K562 (cell line): ENCODE measurements around the gene EGFR. TPM values are rescaled to one million over a fixed set of nuclear protein-coding genes. Genes with fewer than 3 reads are reported as not detected.

Experiments
- ATAC-seq: fragments of 200-7000 bp; cut with Tn5 transposase; 3 replicates; pipeline ENCODE4 v1.9.1; 2020; ENCODE audit warnings: moderate library complexity
- BruUV-seq: library from RNA; stranded (reverse); fragments of 400-500 nt; replicated peaks from 2 replicates; lab custom pipeline; 2021; lab: Mats Ljungman, UMichigan
- CTCF ChIA-PET: fragments of 300-600 bp; formaldehyde crosslinking; extraction: SDS; loops from one replicate; lab custom pipeline; 2021; ENCODE audit warnings: low intra/inter-chr PET ratio; lab: Yijun Ruan, JAX
- POLR2A ChIA-PET: fragments of 300-600, 350-650 bp; sonication (Branson Sonifier 250); formaldehyde crosslinking; extraction: SDS; loops from one replicate; lab custom pipeline; 2021; ENCODE audit warnings: antibody characterized with exemption, inconsistent platforms; lab: Yijun Ruan, JAX
- DNase-seq, 4 experiments: peaks; one replicate each; pipeline versions ENCODE4 v3.0.0 to v3.0.0-alpha.2; 2011 to 2018; ENCODE audit warnings: low spot score in 3 of 4, mixed read lengths in 3 of 4; ENCODE audit errors: extremely low read depth in 1 of 4
- FAIRE-seq: peaks from 2 replicates; lab custom pipeline; 2011; peaks lifted over from hg19 to GRCh38; lab: Jason Lieb, UNC
- H2AFZ ChIP-seq: 2 replicates; pipeline ENCODE4 v1.6.0; 2011; ENCODE audit warnings: low read depth, low read length, control low read depth, inconsistent platforms
- H3K27ac ChIP-seq: fragments of 200-600 bp; 3 replicates; pipeline ENCODE4 v1.8.0; 2011; ENCODE audit warnings: low read depth, mild to moderate bottlenecking, control low read depth, inconsistent platforms, low read length, moderate library complexity, mixed read lengths; ENCODE audit errors: extremely low read depth
- H3K27me3 ChIP-seq, 2 experiments: fragments of 300-600 bp in 1 of 2; 2 replicates in 1 of 2; 3 replicates in 1 of 2; pipeline versions ENCODE4 v1.6.0 to v1.8.0; 2011; ENCODE audit warnings: inconsistent platforms in 2 of 2, low read length in 2 of 2, mild to moderate bottlenecking in 1 of 2, mixed read lengths in 1 of 2, moderate library complexity in 1 of 2; ENCODE audit not compliant: control insufficient read depth in 2 of 2, insufficient read depth in 2 of 2
- H3K36me3 ChIP-seq: fragments of 300-600 bp; 3 replicates; pipeline ENCODE4 v1.8.0; 2011; ENCODE audit warnings: mild to moderate bottlenecking, low read length, inconsistent platforms; ENCODE audit not compliant: control insufficient read depth, insufficient read depth
- H3K4me1 ChIP-seq, 2 experiments: fragments of 200-600 bp in 1 of 2; replicated peaks in 1 of 2; 2 replicates in 1 of 2; 3 replicates in 1 of 2; pipeline versions ENCODE4 v1.5.1 to v1.8.0; 2011; ENCODE audit warnings: inconsistent platforms in 2 of 2, low read length in 2 of 2, mild to moderate bottlenecking in 1 of 2, mixed read lengths in 1 of 2, moderate library complexity in 1 of 2; ENCODE audit not compliant: control insufficient read depth in 2 of 2, insufficient read depth in 2 of 2
- H3K4me2 ChIP-seq: 2 replicates; pipeline ENCODE4 v1.6.1; 2011; ENCODE audit warnings: low read length, control low read depth, inconsistent platforms, mixed read lengths; ENCODE audit not compliant: insufficient read depth
- H3K4me3 ChIP-seq: fragments of 200-600 bp; sonication (generic), shearing (Covaris generic); 2 replicates; pipeline ENCODE4 v1.5.1; 2016; ENCODE audit warnings: control low read depth, inconsistent platforms
- H3K79me2 ChIP-seq: fragments of 200-600 bp; 3 replicates; pipeline ENCODE4 v1.8.0; 2011; ENCODE audit warnings: low read length, inconsistent platforms; ENCODE audit not compliant: control insufficient read depth, insufficient read depth
- H3K9ac ChIP-seq, 2 experiments: 2 replicates each; pipeline versions ENCODE4 v1.6.0 to v1.6.1; 2011; ENCODE audit warnings: low read depth in 2 of 2, low read length in 2 of 2, control low read depth in 1 of 2, inconsistent platforms in 1 of 2, mild to moderate bottlenecking in 1 of 2, mixed read lengths in 1 of 2; ENCODE audit not compliant: insufficient read depth in 1 of 2
- H3K9me1 ChIP-seq: one replicate; pipeline ENCODE4 v1.6.0; 2011; ENCODE audit warnings: inconsistent platforms, mild to moderate bottlenecking, low read length, moderate library complexity; ENCODE audit not compliant: control insufficient read depth, insufficient read depth
- H3K9me3 ChIP-seq: replicated peaks from 2 replicates; pipeline ENCODE4 v1.5.1; 2011; ENCODE audit warnings: low read depth, low read length, inconsistent platforms; ENCODE audit not compliant: control insufficient read depth, insufficient read depth
- H4K20me1 ChIP-seq: replicated peaks from 2 replicates; pipeline ENCODE4 v1.6.1; 2011; ENCODE audit warnings: low read length, inconsistent platforms, mixed read lengths; ENCODE audit not compliant: control insufficient read depth, insufficient read depth
- ARID4B ChIP-seq: sonication (generic); formaldehyde crosslinking; IDR thresholded peaks from 2 replicates; pipeline ENCODE4 v1.8.0; 2022; ENCODE audit warnings: mild to moderate bottlenecking, missing genetic modification reagents
- E2F4 ChIP-seq: sonication (generic); formaldehyde crosslinking; IDR thresholded peaks from 2 replicates; pipeline ENCODE4 v1.8.0; 2022; ENCODE audit warnings: mild to moderate bottlenecking, low read depth, missing genetic modification reagents
- EGR1 ChIP-seq: fragments of 450-650 bp; conservative IDR thresholded peaks from 2 replicates; pipeline ENCODE4 v1.6.1; 2017; ENCODE audit warnings: mild to moderate bottlenecking
- KAT2B ChIP-seq: IDR thresholded peaks from one replicate; pipeline ENCODE4 v1.6.1; 2012; ENCODE audit warnings: low read depth, mild to moderate bottlenecking, control low read depth, inconsistent platforms, low read length, moderate library complexity
- MAX ChIP-seq: sonication (generic); formaldehyde crosslinking; IDR thresholded peaks from 2 replicates; pipeline ENCODE4 v1.9.0; 2022; ENCODE audit warnings: mild to moderate bottlenecking, missing genetic modification reagents
- PURB ChIP-seq: sonication (generic); formaldehyde crosslinking; IDR thresholded peaks from 2 replicates; pipeline ENCODE4 v1.9.0; 2021; ENCODE audit warnings: low read depth, mild to moderate bottlenecking, missing genetic modification reagents
- RBBP5 ChIP-seq: fragments of 200-600 bp; sonication (generic); IDR thresholded peaks from 2 replicates; pipeline ENCODE4 v1.6.1; 2012; ENCODE audit warnings: borderline replicate concordance, mild to moderate bottlenecking, low read length, control low read depth, inconsistent platforms; ENCODE audit not compliant: insufficient read depth, poor library complexity, severe bottlenecking
- SIN3B ChIP-seq: fragments of 450-650 bp; IDR thresholded peaks from 2 replicates; pipeline ENCODE4 v1.6.1; 2017; ENCODE audit warnings: low read depth, mild to moderate bottlenecking, moderate library complexity
- SIX5 ChIP-seq, 2 experiments: IDR thresholded peaks; 2 replicates each; pipeline ENCODE4 v1.6.1; 2011; ENCODE audit warnings: low read length in 2 of 2, borderline replicate concordance in 1 of 2, low read depth in 1 of 2, mild to moderate bottlenecking in 1 of 2, moderate library complexity in 1 of 2; ENCODE audit not compliant: insufficient read depth in 1 of 2
- SMAD2 ChIP-seq: fragments of 150-350 bp; IDR thresholded peaks from 2 replicates; pipeline ENCODE4 v1.6.1; 2014; ENCODE audit warnings: low read depth, mild to moderate bottlenecking, low read length
- SP1 ChIP-seq: sonication (generic); formaldehyde crosslinking; IDR thresholded peaks from 2 replicates; pipeline ENCODE4 v1.8.1; 2022; ENCODE audit warnings: mild to moderate bottlenecking, missing genetic modification reagents
- ZBTB5 ChIP-seq: fragments of 450-650 bp; IDR thresholded peaks from 2 replicates; pipeline ENCODE4 v1.6.1; 2017; ENCODE audit warnings: antibody characterized with exemption
- ZNF175 ChIP-seq: fragments of 200-800 bp; sonication (Bioruptor generic); IDR thresholded peaks from 2 replicates; pipeline ENCODE4 v1.6.1; 2016; ENCODE audit warnings: low read depth, mild to moderate bottlenecking, missing genetic modification characterization, missing compliant biosample characterization
- ZNF707 ChIP-seq: fragments of 250-450 bp; sonication (Bioruptor Pico); conservative IDR thresholded peaks from 2 replicates; pipeline ENCODE4 v1.8.0; 2022; ENCODE audit warnings: inconsistent platforms, mild to moderate bottlenecking, moderate library complexity
- WGBS: fragments of 100-300 bp; shearing (Covaris generic); methylation state at CpG from one replicate; pipeline ENCODE4 v1.1.6; 2016; ENCODE audit warnings: low coverage, mixed read lengths; ENCODE audit not compliant: insufficient coverage; ENCODE audit errors: missing lambda C conversion rate; 5-methylcytosine and 5-hydroxymethylcytosine counted together
- in situ Hi-C: fragments of 300-500 bp; cut with MboI; formaldehyde crosslinking; loops from 4 replicates; pipeline ENCODE4 v1.15.0; 2018; ENCODE audit warnings: inconsistent platforms, mixed read lengths
- intact Hi-C: fragments of 100-400 bp; cut with micrococcal nuclease; formaldehyde crosslinking; loops from 2 replicates; pipeline ENCODE4 v1.14.2; 2022
- polyA plus RNA-seq, 8 experiments: library from polyadenylated mRNA; depleted of rRNA in 4 of 8; stranded (reverse) in 5 of 8; unstranded in 3 of 8; fragments of >200 nt; fragmentation: Nextera tagmentation in 2 of 8; fragmentation: Illumina TruSeq in 1 of 8; extraction: Ambion mirVana in 2 of 8; extraction: Trizol in 1 of 8; gene quantifications; 2 replicates each; pipeline versions ENCODE4 v1.2.1 to v1.2.3, GENCODE V29; 2011 to 2014; ENCODE audit warnings: inconsistent platforms in 1 of 8, missing spikeins in 1 of 8
- total RNA-seq, 7 experiments: library from RNA; depleted of rRNA in 6 of 7; stranded (reverse); fragments of >200 nt in 6 of 7; fragmentation: Illumina TruSeq in 2 of 7; extraction: Trizol in 2 of 7; gene quantifications; 2 replicates each; pipeline versions ENCODE4 v1.2.1 to v1.2.3, GENCODE V29; 2011 to 2021; ENCODE audit warnings: low replicate concordance in 1 of 7

EGFR gene
- total and polyA plus RNA-seq, 9 of the 15 experiments (the other 6 are each of a cell fraction or from before 2014, with no cell fraction given) = 0.13 TPM; not detected in 8

- no peak overlapping the region for H3K4me3 ChIP-seq
- H3K27ac ChIP-seq = no peak overlapping the region
- no peak for FAIRE-seq
- no peak for ATAC-seq
- H3K9me3 ChIP-seq = no peaks in the 10 kb centered on the region
- DNase-seq = no peak
- H3K4me2 ChIP-seq = no peak overlapping the region
- H3K27me3 ChIP-seq = peaks cover 0 to 8% of the 10 kb centered on the region in 2 experiments; a peak in 1 of 5 replicates
- no peaks in the 10 kb centered on the region for H3K36me3 ChIP-seq
- TF ChIP-seq SP1 (CRISPR knock-in tag) (no peak), KAT2B (no peak), RBBP5 (no peak), ZBTB5 (no peak), SIN3B (no peak), SIX5 (IDR thresholded peaks at IDR 0.05; ENCODE audit: borderline replicate concordance in 1 of 2, insufficient read depth in 1 of 2, low read depth in 1 of 2, low read length in 2 of 2) (no peak), PURB (no peak), ZNF707 (CRISPR knock-in tag) (no peak), ZNF175 (CRISPR knock-in tag) (no peak), MAX (CRISPR knock-in tag) (no peak), ARID4B (CRISPR knock-in tag) (no peak), E2F4 (CRISPR knock-in tag) (no peak), SMAD2 (no peak), EGR1 (no peak)
- no peak overlapping the region for H3K9ac ChIP-seq
- no peaks in the 10 kb centered on the region for H3K79me2 ChIP-seq
- H3K4me1 ChIP-seq = no peaks in the 10 kb centered on the region
- POLR2A ChIA-PET = no interaction called here
- no peaks in the 10 kb centered on the region for H3K9me1 ChIP-seq
- in situ Hi-C loops (no loop called here), intact Hi-C loops (no loop called here)
- no peaks in the 10 kb centered on the region for H4K20me1 ChIP-seq
- H2AFZ ChIP-seq = no peak overlapping the region
- 18% methylated on average over 12 of the region's 14 CpGs for WGBS
- CTCF ChIA-PET = no interaction called here
- BruUV-seq = no TSS peak
These were observed 91.6 kb downstream of the EGFR start for GRCh38 chr7:55110282-55110992.
